Glutamatergic neuron (in vitro differentiated cells): ENCODE results near the gene PRDM1. TPM values are rescaled to one million over a fixed set of nuclear protein-coding genes. Genes with fewer than 3 reads are reported as not detected.

Source experiments
- DNase-seq: peaks from one replicate; pipeline ENCODE4 v3.0.0; 2022
- H3K27ac Mint-ChIP-seq: one replicate; pipeline ENCODE4 v1.8.0; 2020; ENCODE audit warnings: mild to moderate bottlenecking, mixed read lengths, inconsistent platforms; ENCODE audit not compliant: unreplicated experiment
- H3K27me3 Mint-ChIP-seq: one replicate; pipeline ENCODE4 v1.8.0; 2020; ENCODE audit warnings: mild to moderate bottlenecking, moderate library complexity, mixed read lengths, inconsistent platforms; ENCODE audit not compliant: unreplicated experiment
- H3K36me3 Mint-ChIP-seq: one replicate; pipeline ENCODE4 v1.8.0; 2020; ENCODE audit warnings: mild to moderate bottlenecking, mixed read lengths, inconsistent platforms; ENCODE audit not compliant: unreplicated experiment
- H3K4me1 Mint-ChIP-seq: one replicate; pipeline ENCODE4 v1.8.0; 2020; ENCODE audit warnings: mild to moderate bottlenecking, low read depth, mixed read lengths, inconsistent platforms; ENCODE audit not compliant: unreplicated experiment
- H3K4me3 Mint-ChIP-seq: one replicate; pipeline ENCODE4 v1.8.0; 2020; ENCODE audit warnings: mild to moderate bottlenecking, mixed read lengths, inconsistent platforms; ENCODE audit not compliant: unreplicated experiment
- H3K9me3 Mint-ChIP-seq: one replicate; pipeline ENCODE4 v1.8.0; 2020; ENCODE audit warnings: mild to moderate bottlenecking, moderate library complexity, mixed read lengths, inconsistent platforms; ENCODE audit not compliant: unreplicated experiment
- CTCF ChIP-seq: fragments of 200-600 bp; sonication (generic); IDR thresholded peaks from one replicate; pipeline ENCODE4 v1.5.0; 2021; ENCODE audit not compliant: partially characterized antibody, unreplicated experiment
- total RNA-seq: library from RNA; stranded (reverse); fragmentation: NEBNext Ultra II Directional; extraction: Animal tissue kit (Norgen Biotek cat#: 25700); gene quantifications from one replicate; pipeline ENCODE4 v1.2.1, GENCODE V29; 2021; ENCODE audit not compliant: unreplicated experiment

PRDM1 gene
- total RNA-seq, 1 donor from 2014 or later, result not detected

- H3K27ac Mint-ChIP-seq, result no peak overlapping the region
- TF ChIP-seq CTCF, result no peak
- no peak for DNase-seq
- no peaks in the 10 kb centered on the region for H3K9me3 Mint-ChIP-seq
- no peaks in the 10 kb centered on the region for H3K36me3 Mint-ChIP-seq
- peaks cover 3% of the 10 kb centered on the region for H3K27me3 Mint-ChIP-seq
- no peaks in the 10 kb centered on the region for H3K4me1 Mint-ChIP-seq
- no peak overlapping the region for H3K4me3 Mint-ChIP-seq
Observed at GRCh38 chr6:106046116-106046853, 39.9 kb upstream of the PRDM1 start.

GRCh38 chr6:106046854-106047200 is 39.3 kb upstream of the PRDM1 start:
- H3K27ac Mint-ChIP-seq, result no peak overlapping the region
- H3K27me3 Mint-ChIP-seq, result peaks cover 3% of the 10 kb centered on the region
- no peaks in the 10 kb centered on the region for H3K36me3 Mint-ChIP-seq
- no peak for DNase-seq
- H3K9me3 Mint-ChIP-seq, result no peaks in the 10 kb centered on the region
- no peaks in the 10 kb centered on the region for H3K4me1 Mint-ChIP-seq
- TF ChIP-seq CTCF, result no peak
- no peak overlapping the region for H3K4me3 Mint-ChIP-seq

GRCh38 chr6:106048336-106048735 is 37.8 kb upstream of the PRDM1 start:
- H3K36me3 Mint-ChIP-seq, result no peaks in the 10 kb centered on the region
- H3K27me3 Mint-ChIP-seq, result peaks cover 3% of the 10 kb centered on the region
- H3K9me3 Mint-ChIP-seq, result no peaks in the 10 kb centered on the region
- H3K27ac Mint-ChIP-seq, result no peak overlapping the region
- H3K4me1 Mint-ChIP-seq, result no peaks in the 10 kb centered on the region
- no peak for DNase-seq
- TF ChIP-seq CTCF, result no peak
- no peak overlapping the region for H3K4me3 Mint-ChIP-seq

- no peaks in the 10 kb centered on the region for H3K4me1 Mint-ChIP-seq
- H3K27ac Mint-ChIP-seq, result no peak overlapping the region
Observed at GRCh38 chr6:106050538-106050937, 35.6 kb upstream of the PRDM1 start.

More at GRCh38 chr6:106050538-106050937, 35.6 kb upstream of the PRDM1 start:
- Mint-ChIP-seq H3K4me3 (no peak overlapping the region), H3K36me3 (no peaks in the 10 kb centered on the region), H3K9me3 (no peaks in the 10 kb centered on the region), H3K27me3 (peaks cover 3% of the 10 kb centered on the region)
- no peak for DNase-seq
- no peak for TF ChIP-seq CTCF
